GM12878 (cell line): ENCODE results near the gene SETD1A.

Source experiments
- CTCF ChIP-seq, 3 experiments: IDR thresholded peaks in 2 of 3; conservative IDR thresholded peaks in 1 of 3; 2 replicates each; pipeline ENCODE4 v1.5.1; 2011; ENCODE audit warnings: low read depth in 3 of 3, low read length in 3 of 3, mild to moderate bottlenecking in 3 of 3, control low read depth in 2 of 3, moderate library complexity in 2 of 3, inconsistent platforms in 1 of 3, mixed read lengths in 1 of 3; ENCODE audit not compliant: control insufficient read depth in 2 of 3, insufficient read depth in 1 of 3; ENCODE audit errors: extremely low read depth in 1 of 3
- PBX3 ChIP-seq: IDR thresholded peaks from 2 replicates; pipeline ENCODE4 v1.6.1; 2011; ENCODE audit warnings: mild to moderate bottlenecking, low read depth, low read length, moderate library complexity; ENCODE audit not compliant: insufficient replicate concordance
- REST ChIP-seq: IDR thresholded peaks from 2 replicates; pipeline ENCODE4 v1.6.1; 2012; ENCODE audit warnings: mild to moderate bottlenecking, low read depth, low read length
- SRF ChIP-seq, 2 experiments: IDR thresholded peaks; 2 replicates each; pipeline ENCODE4 v1.6.1; 2011; ENCODE audit warnings: low read depth in 2 of 2, low read length in 2 of 2, mild to moderate bottlenecking in 1 of 2, moderate library complexity in 1 of 2

- no peak for TF ChIP-seq SRF (IDR thresholded peaks at IDR 0.05; ENCODE audit: low read depth in 2 of 2, low read length in 2 of 2)
- TF ChIP-seq REST = no peak
- TF ChIP-seq PBX3 = no peak
- TF ChIP-seq CTCF (IDR thresholded peaks at IDR 0.05 in 2 of 3, conservative IDR thresholded peaks at IDR 0.05 in 1 of 3; ENCODE audit: control insufficient read depth in 2 of 3, extremely low read depth in 1 of 3, insufficient read depth in 1 of 3, low read depth in 3 of 3, low read length in 3 of 3) = no peak
Measured at GRCh38 chr16:30920891-30921290, 36.7 kb upstream of the SETD1A start.
